HepG2 (cell line): ENCODE measurements around the gene STK11. TPM values are rescaled to one million over a fixed set of nuclear protein-coding genes. Genes with fewer than 3 reads are reported as not detected.

Experiments
- CENPT ChIP-seq: sonication (generic); formaldehyde crosslinking; IDR thresholded peaks from 2 replicates; pipeline ENCODE4 v1.8.0; 2022; ENCODE audit warnings: low read depth, mild to moderate bottlenecking, moderate library complexity, missing genetic modification reagents
- FOXC1 ChIP-seq: sonication (generic); formaldehyde crosslinking; IDR thresholded peaks from 2 replicates; pipeline ENCODE4 v1.8.0; 2022; ENCODE audit warnings: mild to moderate bottlenecking, missing genetic modification reagents, borderline replicate concordance
- FOXM1 ChIP-seq: sonication (generic); formaldehyde crosslinking; IDR thresholded peaks from 2 replicates; pipeline ENCODE4 v1.5.0; 2020; ENCODE audit warnings: missing genetic modification reagents
- GABPB1 ChIP-seq: IDR thresholded peaks from 2 replicates; pipeline ENCODE4 v1.6.1; 2016; ENCODE audit warnings: mild to moderate bottlenecking, missing genetic modification reagents, moderate library complexity, missing compliant biosample characterization
- HNF4A ChIP-seq: sonication (generic); formaldehyde crosslinking; IDR thresholded peaks from 2 replicates; pipeline ENCODE4 v1.4.0; 2020; ENCODE audit warnings: missing genetic modification reagents
- KDM5A ChIP-seq: fragments of 200-600 bp; sonication (generic); IDR thresholded peaks from 2 replicates; pipeline ENCODE4 v1.7.0; 2018; ENCODE audit warnings: antibody characterized with exemption, mild to moderate bottlenecking, low read length, borderline replicate concordance
- RFX3 ChIP-seq: IDR thresholded peaks from 2 replicates; pipeline ENCODE4 v1.6.1; 2016; ENCODE audit warnings: missing biosample characterization, missing genetic modification reagents
- RFXAP ChIP-seq: sonication (generic); formaldehyde crosslinking; IDR thresholded peaks from 2 replicates; pipeline ENCODE4 v1.4.0; 2020; ENCODE audit warnings: missing genetic modification reagents, borderline replicate concordance
- TBX3 ChIP-seq: fragments of 450-650 bp; IDR thresholded peaks from 2 replicates; pipeline ENCODE4 v1.6.1; 2017; ENCODE audit warnings: antibody characterized with exemption, mild to moderate bottlenecking, inconsistent platforms, borderline replicate concordance
- ZFP41 ChIP-seq: sonication (generic); formaldehyde crosslinking; IDR thresholded peaks from 2 replicates; pipeline ENCODE4 v1.4.0; 2020; ENCODE audit warnings: mild to moderate bottlenecking, missing genetic modification reagents, borderline replicate concordance
- ZNF235 ChIP-seq: sonication (generic); formaldehyde crosslinking; IDR thresholded peaks from 2 replicates; pipeline ENCODE4 v1.8.1; 2023; ENCODE audit warnings: mild to moderate bottlenecking, missing genetic modification reagents, borderline replicate concordance
- ZNF446 ChIP-seq: sonication (generic); formaldehyde crosslinking; IDR thresholded peaks from 2 replicates; pipeline ENCODE4 v1.5.0; 2020; ENCODE audit warnings: mild to moderate bottlenecking, missing genetic modification reagents
- ZNF710 ChIP-seq: sonication (generic); formaldehyde crosslinking; IDR thresholded peaks from 2 replicates; pipeline ENCODE4 v1.5.0; 2020; ENCODE audit warnings: mild to moderate bottlenecking, missing genetic modification reagents, borderline replicate concordance
- ZNF781 ChIP-seq: sonication (generic); formaldehyde crosslinking; IDR thresholded peaks from 2 replicates; pipeline ENCODE4 v1.5.1; 2020; ENCODE audit warnings: borderline replicate concordance, mild to moderate bottlenecking, missing genetic modification reagents; ENCODE audit errors: not compliant biosample characterization
- ZNF782 ChIP-seq: sonication (generic); formaldehyde crosslinking; IDR thresholded peaks from 2 replicates; pipeline ENCODE4 v1.4.0; 2020; ENCODE audit warnings: missing genetic modification reagents, mild to moderate bottlenecking, borderline replicate concordance
- ZSCAN20 ChIP-seq: sonication (generic); formaldehyde crosslinking; IDR thresholded peaks from 2 replicates; pipeline ENCODE4 v1.4.0; 2020; ENCODE audit warnings: missing genetic modification reagents, mild to moderate bottlenecking, borderline replicate concordance
- ZSCAN31 ChIP-seq: sonication (generic); formaldehyde crosslinking; IDR thresholded peaks from 2 replicates; pipeline ENCODE4 v1.5.0; 2020; ENCODE audit warnings: low read depth, mild to moderate bottlenecking, missing genetic modification reagents
- polyA plus RNA-seq, 8 experiments: library from polyadenylated mRNA; depleted of rRNA in 3 of 8; stranded (reverse) in 7 of 8; unstranded in 1 of 8; fragments of >200 nt; fragmentation: Illumina TruSeq in 4 of 8; extraction: Trizol in 4 of 8; gene quantifications; 2 replicates each; pipeline versions ENCODE4 v1.2.1 to v1.2.3, GENCODE V29; 2011 to 2016; ENCODE audit warnings: low read depth in 4 of 8, missing spikeins in 1 of 8, mixed read lengths in 1 of 8; ENCODE audit not compliant: insufficient read depth in 1 of 8
- total RNA-seq, 5 experiments: library from RNA; depleted of rRNA; stranded (reverse); fragments of >200 nt; fragmentation: Illumina TruSeq; extraction: Trizol; gene quantifications; 2 replicates each; pipeline ENCODE4 v1.2.3, GENCODE V29; 2016; ENCODE audit warnings: low read depth in 1 of 5

The STK11 gene
- total and polyA plus RNA-seq, 2 of the 13 experiments (the other 11 are each of a cell fraction or from before 2014, with no cell fraction given) = 27.5 to 43.6 TPM

- TF ChIP-seq FOXC1 (CRISPR knock-in tag) = peak; percentile 54; the same call in 1 of the 2 replicates
- TF ChIP-seq KDM5A = peak; percentile 62; the same call in 1 of the 2 replicates
- no peak for TF ChIP-seq ZNF781
- no peak for TF ChIP-seq ZNF710 (CRISPR knock-in tag)
- TF ChIP-seq GABPB1 (CRISPR knock-in tag) = peak; percentile 92
- peak; percentile 67; the same call in 1 of the 2 replicates for TF ChIP-seq ZSCAN20 (CRISPR knock-in tag)
- TF ChIP-seq TBX3 = no peak
- peak; percentile 86; the same call in 1 of the 2 replicates for TF ChIP-seq ZNF235
- TF ChIP-seq ZNF446 = peak; percentile 15; the same call in 1 of the 2 replicates
- no peak for TF ChIP-seq ZNF782 (CRISPR knock-in tag)
- no peak for TF ChIP-seq RFX3
- TF ChIP-seq ZFP41 (CRISPR knock-in tag) = no peak
- TF ChIP-seq RFXAP = no peak
- peak; percentile 24; the same call in 1 of the 2 replicates for TF ChIP-seq FOXM1 (CRISPR knock-in tag)
- TF ChIP-seq HNF4A = peak; percentile 22; the same call in 1 of the 2 replicates
- 0 out of 2 replicates have a peak, but pooled peaks have one; percentile 43 for TF ChIP-seq CENPT (CRISPR knock-in tag)
- 0 out of 2 replicates have a peak, but pooled peaks have one; percentile 20 for TF ChIP-seq ZSCAN31 (CRISPR knock-in tag)
Observed at GRCh38 chr19:1241417-1242095, 36.0 kb downstream of the STK11 start, which contains the start of gene ATP5F1D (continued).
